Muscle of leg (tissue), 11 donors: Measurements from ENCODE around the gene RIC8A. TPM values are rescaled to one million over a fixed set of nuclear protein-coding genes. Genes with fewer than 3 reads are reported as not detected.

Source experiments
- DNase-seq: peaks from one replicate; pipeline ENCODE4 v3.0.0; 2013
- H3K27ac ChIP-seq: one replicate; pipeline ENCODE4 v1.5.1; 2013; ENCODE audit warnings: mild to moderate bottlenecking, low read length, control low read depth
- H3K27me3 ChIP-seq: one replicate; pipeline ENCODE4 v1.6.1; 2013; ENCODE audit warnings: low read length; ENCODE audit not compliant: control insufficient read depth, insufficient read depth
- H3K36me3 ChIP-seq: one replicate; pipeline ENCODE4 v1.6.1; 2013; ENCODE audit warnings: low read length; ENCODE audit not compliant: control insufficient read depth, insufficient read depth
- H3K4me1 ChIP-seq: one replicate; pipeline ENCODE4 v1.6.1; 2013; ENCODE audit warnings: low read length; ENCODE audit not compliant: control insufficient read depth, insufficient read depth
- H3K4me3 ChIP-seq: one replicate; pipeline ENCODE4 v1.5.1; 2013; ENCODE audit warnings: low read length, control low read depth
- H3K9me3 ChIP-seq: replicated peaks from 2 replicates; pipeline ENCODE4 v1.6.1; 2013; ENCODE audit warnings: low read depth, low read length; ENCODE audit not compliant: control insufficient read depth
- WGBS: methylation state at CpG from one replicate; pipeline ENCODE4 v1.1.5; 2013; ENCODE audit warnings: missing lambda C conversion rate; ENCODE audit not compliant: insufficient coverage; 5-methylcytosine and 5-hydroxymethylcytosine counted together
- polyA plus RNA-seq, 8 donors: library from polyadenylated mRNA; unstranded; fragments of 120-200 nt; gene quantifications; one replicate each; pipeline versions ENCODE4 v1.2.1 to v1.2.3, GENCODE V29; 2013; ENCODE audit warnings: inconsistent platforms in 1 of 8, low replicate concordance in 1 of 8; ENCODE audit not compliant: insufficient read length in 8 of 8, insufficient read depth in 1 of 8
- total RNA-seq: library from RNA; stranded (reverse); fragments of 120-200 nt; gene quantifications from one replicate; pipeline ENCODE4 v1.2.4, GENCODE V29; 2013

The RIC8A gene
- total and polyA plus RNA-seq, 9 donors: 58.2 to 85.4 (median 70.0) TPM

GRCh38 chr11:203945-204586 lies 3.4 kb upstream of the RIC8A start:
- peaks cover 30% of the 10 kb centered on the region for H3K4me1 ChIP-seq
- peaks cover 41% of the 10 kb centered on the region for H3K36me3 ChIP-seq
- H3K27me3 ChIP-seq: no peaks in the 10 kb centered on the region
- H3K27ac ChIP-seq: no peak overlapping the region
- H3K4me3 ChIP-seq: no peak overlapping the region
- no peak for DNase-seq
- WGBS: 95% methylated on average over 4 of the region's 4 CpGs
- H3K9me3 ChIP-seq: no peaks in the 10 kb centered on the region

DNA sequence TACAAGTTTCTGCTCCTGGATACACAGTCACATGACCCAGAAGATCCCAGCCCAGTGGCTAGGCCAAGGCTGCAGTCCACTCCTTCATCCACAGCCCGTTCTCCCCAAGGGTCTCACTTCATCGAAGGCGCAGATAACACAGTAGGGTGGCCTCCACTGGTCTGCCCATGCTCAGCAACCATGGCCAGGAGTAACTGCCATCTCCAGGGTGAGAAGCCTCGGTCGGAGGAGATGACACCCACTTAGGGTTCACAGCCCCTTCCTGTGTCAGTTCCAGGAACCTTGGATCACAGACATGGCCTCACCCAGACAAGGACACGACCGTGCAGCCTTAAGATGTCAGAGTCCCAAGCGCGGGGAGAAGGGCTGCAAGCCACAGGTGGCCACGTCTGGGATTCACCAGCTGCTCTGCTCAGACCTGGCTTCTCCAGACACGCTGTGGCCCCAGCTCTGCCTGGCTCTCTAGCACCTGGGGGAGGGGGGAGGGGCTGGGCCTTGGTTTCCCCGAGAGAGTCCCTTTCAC lies 2.9 kb upstream of the RIC8A start:
- peaks cover 43% of the 10 kb centered on the region for H3K36me3 ChIP-seq
- H3K9me3 ChIP-seq: no peaks in the 10 kb centered on the region
- H3K27me3 ChIP-seq: no peaks in the 10 kb centered on the region
- H3K27ac ChIP-seq: no peak overlapping the region
- H3K4me3 ChIP-seq: no peak overlapping the region
- 93% methylated on average over 10 of the region's 12 CpGs for WGBS
- peaks cover 35% of the 10 kb centered on the region for H3K4me1 ChIP-seq
- no peak for DNase-seq

DNA sequence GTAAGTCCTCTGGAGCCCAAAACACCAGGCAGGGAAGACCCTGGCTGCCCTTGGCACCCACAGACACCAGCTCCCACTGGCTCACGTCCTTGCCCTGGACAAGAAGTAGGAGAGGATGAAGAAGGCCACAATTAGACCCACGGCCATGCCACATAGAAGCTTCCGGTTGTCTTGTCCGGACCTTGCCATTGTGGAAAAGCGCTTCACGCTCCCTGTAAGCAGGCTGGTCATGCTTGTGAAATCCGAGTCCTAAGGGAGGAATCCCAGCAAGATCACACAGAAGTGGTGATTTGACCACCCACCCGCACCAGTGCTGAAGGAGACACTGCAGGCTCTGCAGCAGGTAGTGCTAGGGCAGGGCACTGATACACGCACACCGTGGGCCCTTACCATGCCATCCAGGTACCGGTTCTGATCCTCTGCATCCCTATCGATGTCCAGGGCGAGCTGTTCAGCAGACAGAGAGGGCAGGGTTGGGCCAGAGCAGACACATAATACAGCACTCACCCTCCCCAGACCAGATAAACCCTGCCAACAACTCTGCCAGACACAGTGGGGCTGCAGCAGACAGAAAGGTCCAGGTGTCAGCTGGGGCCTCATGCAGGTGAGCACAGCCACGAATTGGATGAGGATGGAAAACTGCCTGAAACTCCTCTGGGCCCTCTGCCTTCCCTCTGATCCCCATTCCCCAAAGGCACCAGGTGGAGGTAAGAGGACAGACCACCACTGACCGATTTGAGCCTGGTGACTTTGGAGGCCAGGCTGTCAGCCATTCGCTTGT lies 2.1 kb upstream of the RIC8A start:
- no peaks in the 10 kb centered on the region for H3K9me3 ChIP-seq
- no peak for DNase-seq
- WGBS: 89% methylated on average over 12 of the region's 16 CpGs
- H3K4me3 ChIP-seq: no peak overlapping the region
- H3K27me3 ChIP-seq: no peaks in the 10 kb centered on the region
- H3K36me3 ChIP-seq: peaks cover 45% of the 10 kb centered on the region
- H3K4me1 ChIP-seq: peaks cover 43% of the 10 kb centered on the region
- no peak overlapping the region for H3K27ac ChIP-seq

- Histone ChIP-seq H3K27ac (no peak overlapping the region), H3K4me1 (peaks cover 49% of the 10 kb centered on the region)
- WGBS: 75% methylated on average over 5 of the region's 7 CpGs
Measured at GRCh38 chr11:206002-206384, 1.5 kb upstream of the RIC8A start.

GRCh38 chr11:206526-207207 lies 841 bp upstream of the RIC8A start:
- WGBS: 2% methylated on average over 35 of the region's 39 CpGs

More at GRCh38 chr11:206002-206384, 1.5 kb upstream of the RIC8A start:
- Histone ChIP-seq H3K9me3 (no peaks in the 10 kb centered on the region), H3K27me3 (no peaks in the 10 kb centered on the region), H3K36me3 (peaks cover 45% of the 10 kb centered on the region), H3K4me3 (peak overlapping the region; percentile 95)
- DNase-seq: peak; percentile 13

DNA sequence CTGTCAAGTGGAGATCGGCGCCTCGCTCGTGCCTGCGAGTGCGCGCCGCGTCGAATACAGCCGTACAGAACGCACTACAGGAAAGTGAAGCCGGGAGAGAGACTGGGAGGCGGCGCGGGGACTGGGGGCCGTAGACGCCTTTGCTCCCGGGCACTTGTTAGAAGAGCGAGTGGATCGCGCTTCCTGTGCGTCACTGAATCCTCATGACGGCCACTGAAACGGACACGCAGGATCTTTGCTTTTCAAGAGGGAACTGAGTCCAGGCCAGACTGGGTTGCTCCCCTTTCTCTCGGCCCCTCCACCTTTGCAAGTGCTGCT lies 314 bp downstream of the RIC8A start:
- Histone ChIP-seq H3K36me3 (peaks cover 60% of the 10 kb centered on the region), H3K4me1 (peaks cover 51% of the 10 kb centered on the region), H3K9me3 (no peaks in the 10 kb centered on the region), H3K27ac (peak overlapping the region; percentile 100), H3K4me3 (peak overlapping the region; percentile 95), H3K27me3 (no peaks in the 10 kb centered on the region)
- peak; percentile 72 for DNase-seq
- WGBS: under 1% methylated on average over 27 of the region's 27 CpGs

More at GRCh38 chr11:206526-207207, 841 bp upstream of the RIC8A start:
- H3K27ac ChIP-seq: peak overlapping the region; percentile 100
- H3K4me1 ChIP-seq: peaks cover 51% of the 10 kb centered on the region
- peaks cover 49% of the 10 kb centered on the region for H3K36me3 ChIP-seq
- peak; percentile 37 for DNase-seq
- no peaks in the 10 kb centered on the region for H3K27me3 ChIP-seq
- no peaks in the 10 kb centered on the region for H3K9me3 ChIP-seq
- peak overlapping the region; percentile 95 for H3K4me3 ChIP-seq

DNA sequence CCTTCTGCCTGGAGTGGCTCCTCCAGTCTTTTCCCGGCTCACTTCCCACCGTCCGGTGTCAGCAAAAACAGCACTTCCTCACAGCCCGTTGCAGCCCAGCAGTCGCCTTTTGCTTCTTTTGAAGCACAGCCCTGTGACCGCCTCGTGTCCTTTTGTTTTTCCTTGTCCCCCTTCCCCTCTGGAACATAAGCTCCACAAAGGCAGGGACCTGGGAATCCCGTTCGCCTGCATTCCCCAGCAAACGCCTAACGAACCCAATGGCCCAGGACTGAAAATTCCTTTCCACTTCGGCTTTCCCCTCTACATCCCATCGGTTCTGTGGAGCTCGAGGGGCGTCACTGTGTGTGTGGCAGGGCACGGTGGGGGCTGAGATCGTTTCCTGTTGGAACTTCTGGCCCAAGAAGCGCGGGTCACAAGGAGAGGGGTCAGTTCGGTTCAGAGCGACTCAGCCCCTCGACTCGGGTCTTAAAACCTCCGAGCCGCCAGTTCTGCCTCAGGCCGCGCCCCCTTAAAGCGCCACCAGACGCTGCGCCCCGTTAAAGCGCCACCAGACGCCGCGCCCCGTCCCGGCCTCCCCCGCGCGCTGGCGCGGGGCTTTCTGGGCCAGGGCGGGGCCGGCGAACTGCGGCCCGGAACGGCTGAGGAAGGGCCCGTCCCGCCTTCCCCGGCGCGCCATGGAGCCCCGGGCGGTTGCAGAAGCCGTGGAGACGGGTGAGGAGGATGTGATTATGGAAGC lies 841 bp downstream of the RIC8A start:
- Histone ChIP-seq H3K27ac (peak overlapping the region; percentile 100), H3K36me3 (peaks cover 63% of the 10 kb centered on the region), H3K27me3 (no peaks in the 10 kb centered on the region), H3K4me3 (peak overlapping the region; percentile 95), H3K4me1 (peaks cover 51% of the 10 kb centered on the region), H3K9me3 (no peaks in the 10 kb centered on the region)
- DNase-seq: peak; percentile 93
- under 1% methylated on average over 51 of the region's 57 CpGs for whole genome bisulfite sequencing

GRCh38 chr11:208917-209260 lies 1.4 kb downstream of the RIC8A start:
- peak overlapping the region; percentile 100 for H3K27ac ChIP-seq
- H3K4me3 ChIP-seq: peak overlapping the region; percentile 95
- 0% methylated on average over 14 of the region's 26 CpGs for WGBS
- peaks cover 46% of the 10 kb centered on the region for H3K4me1 ChIP-seq
- H3K9me3 ChIP-seq: no peaks in the 10 kb centered on the region
- peaks cover 62% of the 10 kb centered on the region for H3K36me3 ChIP-seq
- peak; percentile 26 for DNase-seq
- no peaks in the 10 kb centered on the region for H3K27me3 ChIP-seq

- WGBS: 50% methylated on average over 23 of the region's 29 CpGs
- Histone ChIP-seq H3K36me3 (peaks cover 61% of the 10 kb centered on the region), H3K4me1 (peaks cover 40% of the 10 kb centered on the region), H3K27ac (peak overlapping the region; percentile 35), H3K9me3 (no peaks in the 10 kb centered on the region), H3K4me3 (peak overlapping the region; percentile 95), H3K27me3 (no peaks in the 10 kb centered on the region)
- peak; percentile 14 for DNase-seq
Measured at GRCh38 chr11:209275-210121, 2.0 kb downstream of the RIC8A start.
